HL-60/S4 treated with retinoic acid at 250 ng/mL for 4 days and 3 days (cell line): ENCODE data around the gene TMEM255B.

Source experiments
- in situ Hi-C: fragments of 300-500 bp; cut with MboI; formaldehyde crosslinking; loops from 2 replicates; pipeline ENCODE4 v1.7.0; 2022; ENCODE audit warnings: low sequenced_read_pairs

The TMEM255B gene

GRCh38 chr13:113766035-113766800 is 7.2 kb downstream of the TMEM255B start:
- in situ Hi-C loops = no loop called here

DNA sequence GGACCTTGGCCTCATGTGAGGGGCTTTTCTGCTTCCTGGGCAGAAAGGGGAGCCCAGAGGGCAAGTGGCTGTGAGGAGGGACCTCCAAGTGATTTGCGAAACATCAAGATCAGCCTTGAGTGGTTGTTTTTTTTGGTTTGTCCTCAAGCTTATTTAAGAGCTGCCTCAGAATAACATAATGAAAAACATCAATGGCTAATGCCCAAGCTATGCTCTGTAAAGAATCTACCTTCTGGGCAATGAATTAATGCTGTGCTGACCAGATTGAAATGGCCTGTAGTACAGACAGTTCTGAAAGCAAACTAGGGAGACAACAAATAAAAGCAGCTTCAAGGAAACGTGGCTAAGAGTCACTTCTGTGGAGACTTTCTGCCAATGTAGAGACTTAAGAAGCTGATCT is 8.3 kb downstream of the TMEM255B start:
- in situ Hi-C loops = no loop called here

GRCh38 chr13:113768018-113768905 is 9.2 kb downstream of the TMEM255B start:
- in situ Hi-C loops = no loop called here

GRCh38 chr13:113769106-113769505 is 10.1 kb downstream of the TMEM255B start:
- in situ Hi-C loops = no loop called here

DNA sequence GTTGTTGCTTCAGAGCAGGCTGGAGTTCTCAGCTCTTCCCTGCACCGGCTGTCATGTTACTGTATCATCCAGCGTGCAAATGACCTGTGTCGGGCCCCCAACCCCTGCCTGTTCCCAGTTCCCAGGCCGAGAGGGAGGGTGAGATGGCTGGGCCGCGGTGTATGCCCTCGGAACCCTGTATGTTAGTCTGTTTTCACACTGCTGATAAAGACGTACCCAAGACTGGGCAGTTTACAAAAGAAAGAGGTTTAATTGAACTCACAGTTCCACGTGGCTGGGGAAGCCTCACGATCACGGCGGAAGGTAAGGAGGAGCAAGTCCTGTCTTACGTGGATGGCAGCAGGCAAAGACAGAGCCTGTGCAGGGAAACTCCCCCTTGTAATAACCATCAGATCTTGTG is 10.9 kb downstream of the TMEM255B start:
- in situ Hi-C loops = no loop called here

- in situ Hi-C loops = no loop called here
Observed at GRCh38 chr13:113770441-113770840, 11.4 kb downstream of the TMEM255B start.

- in situ Hi-C loops = no loop called here
Observed at GRCh38 chr13:113770937-113771336, 11.9 kb downstream of the TMEM255B start.

DNA sequence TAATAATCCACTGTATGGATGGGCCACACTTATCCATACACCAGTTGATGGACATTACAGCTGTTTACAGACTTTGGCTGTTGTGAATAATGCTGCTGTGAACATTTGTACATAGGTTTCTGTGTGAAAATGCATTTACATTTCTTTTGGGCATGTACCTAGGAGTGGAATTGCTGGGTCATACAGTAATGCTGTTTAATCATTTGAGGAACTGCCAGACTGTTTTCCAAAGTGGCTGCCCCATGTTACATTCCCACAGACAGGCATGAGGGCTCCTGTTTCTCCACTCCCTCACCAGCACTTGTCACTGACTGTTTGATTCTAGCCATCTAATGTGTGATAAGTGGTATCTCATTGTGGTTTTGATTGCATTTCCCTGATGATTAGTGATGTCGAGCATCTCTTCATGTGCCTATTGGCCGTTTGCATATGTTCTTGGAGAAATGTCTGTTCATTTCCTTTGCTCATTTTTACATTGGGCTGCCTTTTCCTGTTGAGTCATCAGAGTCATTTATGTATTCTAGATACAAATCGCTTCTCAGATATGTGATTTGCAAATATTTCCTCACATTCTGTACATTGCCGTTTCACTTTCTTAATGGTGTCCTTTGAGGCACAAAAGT is 12.8 kb downstream of the TMEM255B start:
- in situ Hi-C loops = no loop called here

GRCh38 chr13:113774177-113775107 is 15.4 kb downstream of the TMEM255B start:
- in situ Hi-C loops = no loop called here

- in situ Hi-C loops = no loop called here
Observed at GRCh38 chr13:113775451-113776145, 16.6 kb downstream of the TMEM255B start.

- in situ Hi-C loops = no loop called here
Observed at GRCh38 chr13:113776231-113777125, 17.5 kb downstream of the TMEM255B start.

DNA sequence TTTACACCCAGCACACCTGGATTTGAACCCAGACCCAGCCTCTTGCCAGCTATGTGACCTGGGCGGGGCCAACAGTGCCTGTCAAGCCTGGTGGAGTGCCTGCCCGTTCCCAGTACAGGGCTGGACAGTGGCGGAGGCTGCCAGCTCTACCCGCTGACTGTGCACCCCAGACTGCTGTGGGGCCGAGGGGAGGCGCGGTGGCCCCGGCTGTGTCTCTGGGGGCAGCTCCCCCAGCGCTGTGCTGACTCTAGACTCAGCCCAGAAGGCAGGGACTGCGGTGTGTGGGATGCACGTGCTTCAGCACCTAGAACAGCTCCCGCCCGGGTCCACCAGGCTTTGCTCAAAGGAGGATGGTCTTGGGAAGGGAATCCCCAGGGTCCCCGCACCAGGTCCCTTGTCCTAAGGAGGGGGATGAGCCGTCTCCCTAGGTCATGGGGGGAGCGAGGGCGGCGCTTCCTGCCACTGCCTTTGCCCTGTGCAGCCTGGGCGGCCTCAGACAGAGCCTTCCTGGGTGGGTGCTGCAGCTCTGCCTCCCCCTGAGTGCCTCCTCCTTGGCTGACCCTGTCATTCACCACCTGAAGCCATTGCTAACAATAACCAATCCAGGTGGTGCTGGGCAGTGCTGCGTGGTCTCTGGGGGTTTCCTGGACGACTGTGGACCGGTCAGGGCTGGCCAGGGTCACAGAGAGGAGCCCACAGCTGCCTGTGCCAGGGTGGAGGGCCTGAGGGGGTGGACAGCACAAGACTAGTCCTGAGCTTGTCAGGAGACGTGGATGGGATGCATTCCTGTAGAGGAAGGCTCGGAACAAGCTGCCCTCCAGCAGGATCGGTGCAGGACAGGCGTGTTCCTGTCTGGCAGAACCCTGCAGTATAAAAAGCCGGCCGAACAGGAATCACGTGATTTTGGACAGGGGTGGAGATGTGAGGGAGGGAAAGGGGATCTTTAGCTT is 18.6 kb downstream of the TMEM255B start:
- in situ Hi-C loops = no loop called here

GRCh38 chr13:113781571-113781970 is 22.5 kb downstream of the TMEM255B start:
- in situ Hi-C loops = no loop called here

GRCh38 chr13:113782472-113782871 is 23.4 kb downstream of the TMEM255B start:
- in situ Hi-C loops = no loop called here

DNA sequence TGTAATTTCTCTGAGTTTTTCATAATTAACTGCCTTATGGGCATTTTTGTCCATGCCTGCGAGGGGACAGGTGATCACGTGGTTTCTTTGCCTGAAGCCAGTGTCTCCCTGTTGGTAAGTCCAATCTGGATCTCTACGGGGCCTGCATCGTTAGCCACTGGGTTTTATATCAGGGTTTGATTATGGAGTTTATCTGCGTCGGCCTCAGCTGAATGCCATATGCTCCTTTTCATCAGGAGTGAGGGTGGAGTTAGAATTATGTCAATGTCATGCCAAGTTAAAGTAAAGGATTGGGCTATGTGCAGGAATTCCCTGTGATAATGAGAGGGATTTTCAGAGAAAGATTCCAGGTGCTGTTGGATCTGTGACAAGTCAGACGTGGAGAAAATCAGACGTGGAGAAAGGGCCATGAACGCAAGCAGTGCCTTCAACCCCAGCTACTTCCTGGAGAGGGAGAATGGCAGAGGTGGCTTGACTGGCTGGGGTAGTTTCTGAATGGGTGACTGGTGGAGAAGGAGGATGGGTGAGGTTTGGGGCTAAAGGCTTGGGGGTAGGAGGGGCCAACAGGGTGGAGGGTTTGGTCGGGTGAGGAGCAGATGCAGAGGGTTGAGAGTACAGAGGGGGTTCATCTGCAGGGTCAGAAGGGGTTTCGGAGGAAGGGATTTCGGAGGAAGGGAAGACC is 24.3 kb downstream of the TMEM255B start:
- in situ Hi-C loops = no loop called here

- in situ Hi-C loops = no loop called here
Observed at GRCh38 chr13:113783966-113784644, 25.1 kb downstream of the TMEM255B start.

- in situ Hi-C loops = no loop called here
Observed at GRCh38 chr13:113784645-113785024, 25.6 kb downstream of the TMEM255B start.
